GM18868 (cell line): ENCODE results near the gene ZDHHC20.

Experiments used
- ATAC-seq: cut with Tn5 transposase; IDR thresholded peaks from one replicate; pipeline ENCODE4 v1.9.1; 2021; ENCODE audit warnings: mild to moderate bottlenecking, moderate library complexity; ENCODE audit not compliant: unreplicated experiment

ZDHHC20 gene

GRCh38 chr13:21458813-21459701 lies at the start of gene ZDHHC20:
TSS of gene ZDHHC20 (minus strand) at chr13:21459303. CDS start at chr13:21459171, 132 bp downstream.
- peak; percentile 90 for ATAC-seq

GRCh38 chr13:21504379-21504778 lies 45.3 kb upstream of the ZDHHC20 start:
- no peak for ATAC-seq

GRCh38 chr13:21501686-21502085 lies 42.6 kb upstream of the ZDHHC20 start:
- ATAC-seq: no peak

GRCh38 chr13:21486322-21486721 lies 27.2 kb upstream of the ZDHHC20 start:
- ATAC-seq: no peak

GRCh38 chr13:21483748-21484147 lies 24.6 kb upstream of the ZDHHC20 start:
- ATAC-seq: no peak

GRCh38 chr13:21481359-21481758 lies 22.3 kb upstream of the ZDHHC20 start:
- ATAC-seq: no peak

GRCh38 chr13:21478881-21479808 lies 20.0 kb upstream of the ZDHHC20 start:
- ATAC-seq: no peak

GRCh38 chr13:21476893-21477472 lies 17.9 kb upstream of the ZDHHC20 start:
- peak; percentile 96 for ATAC-seq

- ATAC-seq: no peak
Measured at GRCh38 chr13:21475115-21475514, 16.0 kb upstream of the ZDHHC20 start.

GRCh38 chr13:21470785-21471184 lies 11.7 kb upstream of the ZDHHC20 start:
- ATAC-seq: no peak

- no peak for ATAC-seq
Measured at GRCh38 chr13:21466527-21466926, 7.4 kb upstream of the ZDHHC20 start.

GRCh38 chr13:21465710-21466160 lies 6.6 kb upstream of the ZDHHC20 start:
- ATAC-seq: no peak

GRCh38 chr13:21463424-21463823 lies 4.3 kb upstream of the ZDHHC20 start:
- ATAC-seq: no peak

- no peak for ATAC-seq
Measured at GRCh38 chr13:21461131-21461530, 2.0 kb upstream of the ZDHHC20 start.

GRCh38 chr13:21458451-21458812 lies 671 bp downstream of the ZDHHC20 start:
- peak; percentile 41 for ATAC-seq

GRCh38 chr13:21453387-21454081 lies 5.6 kb downstream of the ZDHHC20 start:
- no peak for ATAC-seq

- no peak for ATAC-seq
Measured at GRCh38 chr13:21450936-21451335, 8.2 kb downstream of the ZDHHC20 start.

GRCh38 chr13:21446656-21447055 lies 12.4 kb downstream of the ZDHHC20 start:
- no peak for ATAC-seq

- no peak for ATAC-seq
Measured at GRCh38 chr13:21445759-21446158, 13.3 kb downstream of the ZDHHC20 start.

- ATAC-seq: no peak
Measured at GRCh38 chr13:21443171-21443570, 15.9 kb downstream of the ZDHHC20 start.

- ATAC-seq: no peak
Measured at GRCh38 chr13:21436582-21436981, 22.5 kb downstream of the ZDHHC20 start.
